HepG2 (cell line): Measurements from ENCODE around the gene SLC16A3. TPM values are rescaled to one million over a fixed set of nuclear protein-coding genes. Genes with fewer than 3 reads are reported as not detected.
A peak's percentile ranks its signal among the peaks of the same experiment; 100 is the strongest.

Experiments
- AHR ChIP-seq: IDR thresholded peaks from 2 replicates; pipeline ENCODE4 v1.6.1; 2018; ENCODE audit warnings: missing genetic modification reagents, missing compliant biosample characterization
- CBFB ChIP-seq: sonication (generic); formaldehyde crosslinking; IDR thresholded peaks from 2 replicates; pipeline ENCODE4 v1.4.0; 2020; ENCODE audit warnings: missing genetic modification reagents
- CCAR2 ChIP-seq: fragments of 200-400 bp; formaldehyde crosslinking; optimal IDR thresholded peaks from 2 replicates; pipeline ENCODE3; 2018; ENCODE audit warnings: low read depth, mild to moderate bottlenecking, low read length, moderate library complexity
- CHCHD3 ChIP-seq: sonication (generic); formaldehyde crosslinking; IDR thresholded peaks from 2 replicates; pipeline ENCODE4 v1.8.0; 2022; ENCODE audit warnings: mild to moderate bottlenecking, missing genetic modification reagents, moderate library complexity
- HOXA9 ChIP-seq: sonication (generic); formaldehyde crosslinking; IDR thresholded peaks from 2 replicates; pipeline ENCODE4 v1.8.1; 2022; ENCODE audit warnings: missing genetic modification reagents, mild to moderate bottlenecking, moderate library complexity, borderline replicate concordance
- KAT7 ChIP-seq: IDR thresholded peaks from 2 replicates; pipeline ENCODE4 v1.6.1; 2018; ENCODE audit warnings: borderline replicate concordance, missing compliant biosample characterization
- MAFK ChIP-seq, 2 experiments: IDR thresholded peaks in 1 of 2; conservative IDR thresholded peaks in 1 of 2; 2 replicates each; pipeline ENCODE4 v1.6.1; 2011; ENCODE audit warnings: improper control_type of control experiment in 2 of 2, low read length in 2 of 2
- MED1 ChIP-seq: sonication (generic); formaldehyde crosslinking; IDR thresholded peaks from 2 replicates; pipeline ENCODE4 v1.4.0; 2020; ENCODE audit warnings: missing genetic modification reagents
- NFKB2 ChIP-seq: sonication (generic); formaldehyde crosslinking; IDR thresholded peaks from 2 replicates; pipeline ENCODE4 v1.4.0; 2020; ENCODE audit warnings: missing genetic modification reagents, borderline replicate concordance
- RNF219 ChIP-seq: sonication (generic); formaldehyde crosslinking; IDR thresholded peaks from 2 replicates; pipeline ENCODE4 v1.5.0; 2020; ENCODE audit warnings: mild to moderate bottlenecking, missing genetic modification reagents
- SMC3 ChIP-seq: IDR thresholded peaks from 2 replicates; pipeline ENCODE4 v1.6.1; 2011; ENCODE audit warnings: low read length, improper control_type of control experiment
- ZBTB26 ChIP-seq: IDR thresholded peaks from 2 replicates; pipeline ENCODE4 v1.6.1; 2016; ENCODE audit warnings: missing compliant biosample characterization, missing genetic modification reagents, borderline replicate concordance
- ZBTB43 ChIP-seq: sonication (generic); formaldehyde crosslinking; conservative IDR thresholded peaks from 2 replicates; pipeline ENCODE4 v1.4.0; 2020; ENCODE audit warnings: missing genetic modification reagents
- ZFP36L2 ChIP-seq: sonication (generic); formaldehyde crosslinking; IDR thresholded peaks from 2 replicates; pipeline ENCODE4 v1.4.0; 2020; ENCODE audit warnings: missing genetic modification reagents
- ZNF383 ChIP-seq: sonication (generic); formaldehyde crosslinking; IDR thresholded peaks from 2 replicates; pipeline ENCODE4 v1.4.0; 2020; ENCODE audit warnings: missing genetic modification reagents, mild to moderate bottlenecking, borderline replicate concordance
- ZNF503 ChIP-seq: sonication (generic); formaldehyde crosslinking; IDR thresholded peaks from 2 replicates; pipeline ENCODE4 v1.4.0; 2020; ENCODE audit warnings: missing genetic modification reagents
- ZNF616 ChIP-seq: sonication (generic); formaldehyde crosslinking; IDR thresholded peaks from 2 replicates; pipeline ENCODE4 v1.5.0; 2020; ENCODE audit warnings: low read depth, mild to moderate bottlenecking, missing genetic modification reagents
- ZNF747 ChIP-seq: sonication (generic); formaldehyde crosslinking; IDR thresholded peaks from 2 replicates; pipeline ENCODE4 v1.8.1; 2023; ENCODE audit warnings: missing genetic modification reagents, mild to moderate bottlenecking, borderline replicate concordance
- ZNF780A ChIP-seq: sonication (generic); formaldehyde crosslinking; IDR thresholded peaks from 2 replicates; pipeline ENCODE4 v1.8.0; 2022; ENCODE audit warnings: mild to moderate bottlenecking, missing genetic modification reagents, moderate library complexity
- ZNF784 ChIP-seq: sonication (generic); formaldehyde crosslinking; IDR thresholded peaks from 2 replicates; pipeline ENCODE4 v1.5.1; 2020; ENCODE audit warnings: missing genetic modification reagents, mild to moderate bottlenecking, borderline replicate concordance
- ZSCAN22 ChIP-seq: sonication (generic); formaldehyde crosslinking; IDR thresholded peaks from 2 replicates; pipeline ENCODE4 v1.4.0; 2020; ENCODE audit warnings: mild to moderate bottlenecking, missing genetic modification reagents
- polyA plus RNA-seq, 8 experiments: library from polyadenylated mRNA; depleted of rRNA in 3 of 8; stranded (reverse) in 7 of 8; unstranded in 1 of 8; fragments of >200 nt; fragmentation: Illumina TruSeq in 4 of 8; extraction: Trizol in 4 of 8; gene quantifications; 2 replicates each; pipeline versions ENCODE4 v1.2.1 to v1.2.3, GENCODE V29; 2011 to 2016; ENCODE audit warnings: low read depth in 4 of 8, missing spikeins in 1 of 8, mixed read lengths in 1 of 8; ENCODE audit not compliant: insufficient read depth in 1 of 8
- total RNA-seq, 5 experiments: library from RNA; depleted of rRNA; stranded (reverse); fragments of >200 nt; fragmentation: Illumina TruSeq; extraction: Trizol; gene quantifications; 2 replicates each; pipeline ENCODE4 v1.2.3, GENCODE V29; 2016; ENCODE audit warnings: low read depth in 1 of 5

The SLC16A3 gene
- total and polyA plus RNA-seq, 2 of the 13 experiments (the other 11 are each of a cell fraction or from before 2014, with no cell fraction given): 242 to 349 TPM

- TF ChIP-seq ZFP36L2 (no peak), CBFB (CRISPR knock-in tag) (no peak), ZNF784 (CRISPR knock-in tag) (no peak), MED1 (peak; percentile 40; the same call in 1 of the 2 replicates), ZBTB43 (CRISPR knock-in tag) (no peak), RNF219 (no peak), ZNF503 (CRISPR knock-in tag) (no peak), SMC3 (no peak), ZNF616 (CRISPR knock-in tag) (no peak), ZBTB26 (CRISPR knock-in tag) (no peak), KAT7 (CRISPR knock-in tag) (no peak), HOXA9 (CRISPR knock-in tag) (no peak), ZNF780A (CRISPR knock-in tag) (no peak), ZNF747 (CRISPR knock-in tag) (0 out of 2 replicates have a peak, but pooled peaks have one; percentile 62), MAFK (conservative IDR thresholded peaks at IDR 0.05 in 1 of 2, IDR thresholded peaks at IDR 0.05 in 1 of 2; ENCODE audit: low read length in 2 of 2) (no peak), AHR (no peak), ZSCAN22 (CRISPR knock-in tag) (no peak), CCAR2 (no peak), ZNF383 (no peak), NFKB2 (0 out of 2 replicates have a peak, but pooled peaks have one; percentile 67), CHCHD3 (no peak)
Observed at GRCh38 chr17:82213251-82214011, 15.4 kb upstream of the SLC16A3 start (continued).
